ENCODE data around the gene ERICH6B.

Gene ERICH6B

GRCh38 chr13:45540864-45541263 is 74.7 kb downstream of the ERICH6B start:
- DNase-seq: no peak

- DNase-seq: no peak
Observed at GRCh38 chr13:45540195-45540594, 75.3 kb downstream of the ERICH6B start.

GRCh38 chr13:45538382-45538781 is 77.2 kb downstream of the ERICH6B start:
- no peak for DNase-seq

GRCh38 chr13:45537516-45537915 is 78.0 kb downstream of the ERICH6B start:
- no peak for DNase-seq

GRCh38 chr13:45536224-45536623 is 79.3 kb downstream of the ERICH6B start:
- DNase-seq: no peak

GRCh38 chr13:45534604-45535003 is 80.9 kb downstream of the ERICH6B start:
- DNase-seq: no peak

- DNase-seq: no peak
Observed at GRCh38 chr13:45529758-45530157, 85.8 kb downstream of the ERICH6B start.

GRCh38 chr13:45527699-45528462 is 87.7 kb downstream of the ERICH6B start:
- no peak for DNase-seq

GRCh38 chr13:45522571-45522970 is 93.0 kb downstream of the ERICH6B start:
- no peak for DNase-seq

- DNase-seq: no peak
Observed at GRCh38 chr13:45521297-45521696, 94.2 kb downstream of the ERICH6B start.

GRCh38 chr13:45519493-45519892 is 96.0 kb downstream of the ERICH6B start:
- DNase-seq: no peak

- no peak for DNase-seq
Observed at GRCh38 chr13:45518525-45519245, 96.9 kb downstream of the ERICH6B start.

GRCh38 chr13:45516757-45517156 is 98.8 kb downstream of the ERICH6B start:
- DNase-seq: no peak

GRCh38 chr13:45512098-45512496 is 103.4 kb downstream of the ERICH6B start:
- DNase-seq: no peak

- no peak for DNase-seq
Observed at GRCh38 chr13:45511310-45512097, 104.0 kb downstream of the ERICH6B start.

GRCh38 chr13:45510672-45511071 is 104.9 kb downstream of the ERICH6B start:
- DNase-seq: no peak

GRCh38 chr13:45508776-45509175 is 106.8 kb downstream of the ERICH6B start:
- DNase-seq: no peak

GRCh38 chr13:45506811-45507210 is 108.7 kb downstream of the ERICH6B start:
- no peak for DNase-seq

GRCh38 chr13:45503658-45504057 is 111.9 kb downstream of the ERICH6B start:
- DNase-seq: no peak

GRCh38 chr13:45501175-45501526 is 114.4 kb downstream of the ERICH6B start:
- DNase-seq: no peak

GRCh38 chr13:45500492-45501174 is 114.9 kb downstream of the ERICH6B start:
- DNase-seq: no peak

- no peak for DNase-seq
Observed at GRCh38 chr13:45496942-45497341, 118.6 kb downstream of the ERICH6B start.

GRCh38 chr13:45492538-45492937 is 123.0 kb downstream of the ERICH6B start:
- no peak for DNase-seq

Measured in stimulated activated CD4-positive, alpha-beta T cell treated with anti-CD3 and anti-CD28 coated beads, Interleukin-12 subunit alpha, Interleukin-12 subunit beta, amount 100 ng/mL, for 4 hours (primary cell).